ENCODE results near the gene XPO4.

GRCh38 chr13:20908714-20909497 lies 6.4 kb upstream of the XPO4 start:
- TF ChIP-seq POLR2A (IDR thresholded peaks at IDR 0.05): no peak
- TF ChIP-seq CTCF (IDR thresholded peaks at IDR 0.05): no peak

Measured in body of pancreas (tissue), 4 donors.